GM12878 (cell line): Measurements from ENCODE around the gene SPATA3.

ENCODE experiments used
- FOXM1 ChIP-seq: IDR thresholded peaks from 2 replicates; pipeline ENCODE4 v1.6.1; 2012; ENCODE audit warnings: low read depth, mild to moderate bottlenecking, inconsistent platforms, low read length, moderate library complexity
- SIN3A ChIP-seq: IDR thresholded peaks from 2 replicates; pipeline ENCODE4 v1.6.1; 2012; ENCODE audit warnings: low read depth, low read length, improper control_type of control experiment

DNA sequence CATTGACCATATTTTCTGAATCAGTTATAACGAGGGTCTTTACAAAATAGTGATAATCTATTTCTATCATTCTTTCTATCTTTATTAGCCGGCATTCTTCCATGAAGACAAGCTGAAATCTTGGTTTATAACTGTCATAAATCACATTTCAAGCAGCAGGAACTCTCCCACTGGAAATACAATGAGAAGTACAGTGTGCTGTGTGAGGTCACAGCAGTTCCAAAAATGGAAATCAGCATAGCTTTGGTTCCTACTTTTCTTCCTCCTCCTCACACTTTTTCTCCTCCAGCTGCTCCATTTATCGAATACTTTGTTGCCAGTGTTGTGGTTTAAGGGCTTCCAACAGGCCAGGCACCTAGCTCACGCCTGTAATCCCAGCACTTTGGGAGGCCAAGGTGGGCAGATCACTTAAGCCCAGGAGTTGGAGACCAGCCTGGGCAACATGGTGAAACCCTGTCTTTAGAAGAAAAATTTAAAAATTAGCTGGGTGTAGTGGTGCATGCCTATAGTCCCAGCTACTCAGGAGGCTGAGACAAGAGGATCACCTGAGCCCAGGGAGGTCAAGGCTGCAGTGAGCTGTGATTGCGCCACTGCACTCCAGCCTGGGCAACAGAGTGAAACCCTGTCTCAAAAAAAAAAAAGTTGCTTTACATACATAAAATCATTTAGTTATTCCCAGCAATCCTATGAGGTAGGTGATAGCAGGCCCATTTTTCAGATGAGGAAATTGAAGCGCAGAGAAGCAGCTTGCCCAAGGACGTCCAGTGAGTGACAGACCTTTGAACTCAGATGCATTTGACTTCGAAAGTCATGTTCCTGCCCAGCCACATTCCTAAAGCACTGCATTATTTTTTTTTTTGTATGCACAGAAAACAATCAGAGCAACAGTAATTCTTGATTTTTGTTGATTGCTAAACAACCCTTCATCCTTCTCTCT, 36.8 kb upstream of the SPATA3 start:
- TF ChIP-seq SIN3A (no peak), FOXM1 (no peak)
